ENCODE data around the gene DNASE1L3.
"Not testable (repeated sequence)": the region's sequence is repeated elsewhere in the genome, so short reads cannot be mapped to it uniquely, and the experiment has no call there.

Gene DNASE1L3

DNA sequence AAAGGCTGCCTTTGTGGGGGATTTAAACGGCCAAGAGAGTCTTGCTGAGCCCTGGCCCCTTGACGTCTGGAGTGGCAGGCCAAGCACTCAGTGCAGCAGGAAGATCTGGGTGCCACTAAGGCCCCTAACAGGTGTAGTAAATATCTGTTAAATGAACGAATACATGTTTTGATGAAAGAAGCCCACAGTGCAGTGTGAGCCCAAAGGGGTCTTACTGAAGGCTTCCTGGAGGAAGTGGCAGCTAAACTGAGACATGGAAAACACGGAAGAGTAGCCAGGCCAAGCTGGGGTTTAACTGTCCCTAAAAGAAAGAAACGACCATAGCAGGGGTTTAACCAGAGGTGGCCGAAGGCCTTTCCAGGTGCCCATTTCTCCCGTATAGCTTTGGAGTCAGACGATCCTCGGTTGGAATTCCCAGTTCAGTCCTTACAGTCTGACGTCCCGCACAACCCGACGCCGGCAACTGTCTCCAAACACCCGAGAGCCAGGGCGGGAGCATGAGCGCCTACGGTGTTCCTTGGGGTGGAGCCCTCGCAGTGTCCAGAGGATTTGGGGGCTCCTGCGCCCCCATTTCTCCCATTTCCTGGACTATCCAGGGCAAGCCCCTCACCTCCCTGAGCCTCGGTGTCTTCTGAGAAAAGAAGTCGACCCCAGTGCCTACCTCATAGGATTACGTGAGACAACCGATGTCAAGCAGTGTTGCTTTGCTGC lies 25.9 kb upstream of the DNASE1L3 start:
- no peak for DNase-seq (ENCODE audit: low spot score)

DNA sequence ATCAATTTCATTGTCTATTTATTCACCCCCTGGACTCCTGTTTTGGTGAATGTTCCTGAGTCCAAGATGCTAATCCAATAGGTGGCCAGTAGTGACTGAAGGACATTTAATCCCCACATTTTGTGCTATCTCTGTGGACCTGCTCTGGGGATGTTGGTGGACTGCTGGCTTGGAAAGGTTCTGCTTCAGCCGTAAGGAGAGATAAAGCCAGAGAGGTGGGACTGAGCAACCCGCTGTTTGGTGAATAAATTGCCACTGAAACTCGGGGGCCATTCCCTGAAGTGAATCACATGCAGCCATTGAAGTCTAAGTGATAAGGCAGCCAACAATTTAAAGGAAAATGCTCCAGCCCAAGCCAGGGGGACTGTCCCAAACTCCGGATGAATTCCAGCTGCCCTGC lies 25.2 kb upstream of the DNASE1L3 start:
- no peak for DNase-seq (ENCODE audit: low spot score)

- DNase-seq (ENCODE audit: low spot score): peak; percentile 45
Measured at GRCh38 chr3:58234516-58234931, 23.8 kb upstream of the DNASE1L3 start.

- no peak for DNase-seq (ENCODE audit: low spot score)
Measured at GRCh38 chr3:58231666-58232065, 20.9 kb upstream of the DNASE1L3 start.

GRCh38 chr3:58230876-58231552 lies 20.2 kb upstream of the DNASE1L3 start:
- no peak for DNase-seq (ENCODE audit: low spot score)

DNA sequence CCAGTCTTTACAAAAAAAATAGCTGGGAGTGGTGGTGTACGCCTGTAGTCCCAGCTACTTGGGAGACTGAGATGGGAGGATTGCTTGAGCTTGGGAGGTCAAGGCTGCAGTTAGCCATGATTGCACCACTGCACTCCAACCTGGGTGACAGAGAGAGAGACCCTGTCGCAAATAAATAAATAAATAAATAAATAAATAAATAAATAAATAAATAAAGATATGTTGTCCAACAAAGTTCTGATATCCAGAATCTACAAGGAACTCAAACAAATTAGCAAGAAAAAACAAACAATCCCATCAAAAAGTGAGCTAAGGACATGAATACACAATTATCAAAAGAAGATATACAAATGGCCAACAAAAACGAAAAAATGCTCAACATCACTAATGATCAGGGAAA lies 17.2 kb upstream of the DNASE1L3 start:
- DNase-seq (ENCODE audit: low spot score): not testable (repeated sequence)

DNA sequence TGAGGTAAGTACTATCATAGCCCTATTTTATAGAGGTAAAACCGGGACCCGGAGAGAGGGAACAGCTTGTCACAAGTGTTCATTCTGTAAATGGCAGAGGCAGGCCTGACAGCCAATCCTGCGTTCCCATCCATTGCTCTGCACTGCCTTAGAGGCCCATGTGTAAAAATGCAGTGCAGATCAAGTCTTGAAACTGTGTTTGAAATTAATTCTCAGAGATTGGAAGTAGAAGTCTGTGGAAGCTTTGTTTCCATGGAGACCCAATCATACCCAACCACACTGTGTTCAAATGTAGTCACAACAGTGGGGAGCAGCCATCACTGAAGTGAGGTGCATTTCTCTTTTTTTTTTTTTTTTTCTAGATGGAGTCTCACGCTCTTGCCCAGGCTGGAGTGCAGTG lies 13.1 kb upstream of the DNASE1L3 start:
- no peak for DNase-seq (ENCODE audit: low spot score)

- no peak for DNase-seq (ENCODE audit: low spot score)
Measured at GRCh38 chr3:58222161-58222724, 11.5 kb upstream of the DNASE1L3 start.

GRCh38 chr3:58218904-58219303 lies 8.1 kb upstream of the DNASE1L3 start:
- no peak for DNase-seq (ENCODE audit: low spot score)

GRCh38 chr3:58217209-58217811 lies 6.5 kb upstream of the DNASE1L3 start:
- peak; percentile 46 for DNase-seq (ENCODE audit: low spot score)

GRCh38 chr3:58216496-58217195 lies 5.9 kb upstream of the DNASE1L3 start:
- DNase-seq (ENCODE audit: low spot score): no peak

- DNase-seq (ENCODE audit: low spot score): no peak
Measured at GRCh38 chr3:58215317-58216025, 4.7 kb upstream of the DNASE1L3 start.

DNA sequence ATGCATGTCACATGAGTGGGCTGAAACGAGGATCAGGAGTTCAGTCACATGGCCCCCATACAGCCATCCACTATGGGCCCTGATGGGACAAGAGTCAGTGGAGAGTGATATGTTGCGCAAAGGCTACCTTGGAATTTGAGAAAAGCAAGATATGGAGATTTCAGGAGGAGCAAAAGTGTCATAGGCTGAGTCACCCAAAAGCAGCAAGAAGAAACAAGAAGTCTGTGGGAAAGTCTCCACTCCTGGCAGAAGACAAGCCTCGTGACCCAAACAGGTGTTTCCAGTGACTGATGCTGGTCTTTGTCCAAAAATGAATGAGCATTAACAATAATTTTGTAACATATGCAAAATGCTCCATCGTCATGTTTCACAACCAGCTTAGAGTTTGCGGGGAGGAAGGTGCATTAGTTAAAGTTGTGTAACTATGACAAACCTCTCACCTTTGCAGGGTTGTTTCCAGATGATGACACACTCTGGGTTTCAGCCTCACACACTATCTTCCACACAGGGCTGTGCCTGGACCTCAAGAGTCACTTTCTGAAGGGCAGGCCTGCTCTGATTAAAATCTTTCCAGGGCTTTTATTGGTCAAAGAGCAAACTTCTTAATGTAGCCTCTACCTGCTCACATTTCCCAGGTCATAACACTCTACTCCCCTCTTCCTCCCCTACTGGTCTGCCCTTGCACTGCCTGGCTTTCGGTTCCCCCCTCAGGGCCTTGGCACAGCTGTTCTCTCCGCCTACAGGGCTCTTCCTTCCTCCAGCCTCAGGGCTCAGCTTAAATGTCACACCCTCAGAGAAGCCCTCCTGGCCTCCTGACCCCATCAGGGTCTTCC lies 3.9 kb upstream of the DNASE1L3 start:
- DNase-seq (ENCODE audit: low spot score): no peak

GRCh38 chr3:58209933-58210332 lies 839 bp downstream of the DNASE1L3 start:
- DNase-seq (ENCODE audit: low spot score): no peak

DNA sequence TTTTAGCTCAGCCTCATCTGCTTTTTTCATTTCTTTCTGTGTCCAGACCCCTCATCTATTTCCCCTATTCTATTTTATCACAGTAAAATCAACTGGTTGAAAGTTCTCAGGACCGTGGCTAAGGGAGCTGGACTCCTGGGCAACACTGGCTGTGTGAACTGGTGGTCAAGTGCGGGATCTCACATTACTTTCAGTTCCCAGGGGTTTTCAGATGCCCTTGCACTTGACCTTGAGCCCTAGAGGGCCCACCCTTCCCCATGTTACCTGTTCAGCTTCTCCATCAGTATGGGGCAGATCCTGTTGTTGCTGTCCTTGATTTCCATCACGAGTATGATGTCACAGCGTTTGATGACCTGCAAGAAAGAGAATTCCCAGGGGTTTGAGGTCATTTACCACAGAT lies 2.8 kb downstream of the DNASE1L3 start:
- DNase-seq (ENCODE audit: low spot score): no peak

GRCh38 chr3:58206406-58207011 lies 4.3 kb downstream of the DNASE1L3 start:
- DNase-seq (ENCODE audit: low spot score): no peak

DNA sequence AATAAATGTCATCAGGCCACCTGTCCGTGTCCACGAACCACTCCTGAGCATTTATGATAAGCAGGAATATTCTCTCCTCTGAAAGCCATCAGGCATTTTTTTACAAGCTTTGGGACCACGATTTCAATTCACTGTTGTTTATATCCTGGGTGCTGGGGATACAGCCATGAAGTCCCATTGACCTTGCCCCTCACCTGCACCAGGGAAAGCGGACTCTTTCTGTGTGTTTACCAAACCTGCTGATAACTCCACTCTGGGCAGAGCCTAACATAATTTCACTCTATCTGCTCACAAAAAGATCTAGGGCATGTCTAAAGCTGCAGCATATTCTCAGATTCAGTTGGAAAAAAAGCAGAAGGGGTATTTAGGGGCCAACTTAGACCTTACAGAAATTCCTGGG lies 4.8 kb downstream of the DNASE1L3 start:
- no peak for DNase-seq (ENCODE audit: low spot score)

GRCh38 chr3:58204720-58205119 lies 6.1 kb downstream of the DNASE1L3 start:
- DNase-seq (ENCODE audit: low spot score): no peak

DNA sequence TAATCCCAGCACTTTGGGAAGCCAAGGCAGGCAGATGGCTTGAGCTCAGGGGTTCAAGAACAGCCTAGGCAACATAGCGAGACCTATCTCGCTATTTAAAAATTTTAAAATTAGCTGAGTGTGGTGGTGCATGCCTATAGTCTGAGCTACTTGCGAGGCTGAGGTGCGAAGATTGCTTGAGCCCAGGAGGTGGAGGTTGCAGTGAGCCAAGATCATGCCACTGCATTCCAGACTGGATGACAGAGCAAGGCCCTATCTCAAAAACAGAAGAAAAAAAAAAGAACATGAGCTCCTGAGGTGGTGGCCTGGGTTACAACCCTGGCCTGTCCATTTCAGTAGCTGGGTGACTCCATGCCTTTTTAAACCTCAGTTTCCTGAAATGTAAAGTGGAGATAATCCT lies 7.2 kb downstream of the DNASE1L3 start:
- no peak for DNase-seq (ENCODE audit: low spot score)

GRCh38 chr3:58202917-58203360 lies 7.8 kb downstream of the DNASE1L3 start:
- no peak for DNase-seq (ENCODE audit: low spot score)

All from hepatic stellate cell (primary cell).